Hematopoietic multipotent progenitor cell (in vitro differentiated cells): ENCODE results near the gene NR5A1. TPM values are rescaled to one million over a fixed set of nuclear protein-coding genes. Genes with fewer than 3 reads are reported as not detected.

Experiments used
- DNase-seq, 3 donors: peaks; one replicate each; pipeline ENCODE4 v3.0.0-alpha.2; 2011 to 2015; ENCODE audit warnings: low read depth in 2 of 3, low spot score in 2 of 3
- total RNA-seq: library from RNA; depleted of rRNA; stranded (reverse); fragments of >200 nt; gene quantifications from one replicate; pipeline ENCODE4 v1.2.3, GENCODE V29; 2012

The NR5A1 gene
- total RNA-seq, 1 donor: 0.54 TPM

DNA sequence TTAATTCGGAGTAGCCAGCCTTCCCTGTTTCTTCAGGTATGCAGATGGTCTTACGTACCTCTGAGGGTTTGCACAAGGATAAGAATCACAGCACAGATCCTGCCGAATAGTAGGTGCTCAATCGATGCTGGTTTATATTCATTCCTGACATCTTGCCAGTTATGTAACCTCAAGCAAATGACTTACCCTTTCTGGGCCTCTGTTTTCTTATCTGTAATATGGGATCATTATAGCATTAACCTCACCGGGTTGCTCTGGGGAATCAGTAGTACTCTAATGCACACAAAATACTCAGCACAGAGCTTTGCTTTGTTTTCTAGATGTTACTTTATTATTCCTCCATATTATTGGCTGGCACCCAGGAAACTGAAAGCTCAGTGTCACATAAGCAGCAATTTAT, 7.7 kb upstream of the NR5A1 start:
- no peak for DNase-seq

DNA sequence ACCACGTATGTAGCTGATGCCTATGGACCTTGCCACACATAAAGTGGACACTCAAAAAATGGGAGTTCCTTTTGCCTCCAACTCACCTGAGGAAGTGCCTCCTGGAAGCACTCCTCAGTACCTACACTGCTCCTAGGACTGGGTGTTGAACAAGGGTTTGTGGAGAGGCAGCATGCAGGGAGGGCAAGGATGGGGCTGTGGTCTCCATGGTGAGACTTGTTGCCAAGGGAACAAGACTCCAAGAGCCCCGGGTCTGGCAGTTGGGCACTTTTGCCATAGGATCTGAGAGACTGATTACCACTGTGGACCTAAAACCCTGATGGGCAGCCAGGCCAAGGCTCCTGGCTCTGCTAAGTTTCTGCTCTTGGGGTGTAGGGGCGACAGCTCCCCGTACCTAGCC, 6.9 kb upstream of the NR5A1 start:
- DNase-seq: no peak

GRCh38 chr9:124513376-124513994, 6.3 kb upstream of the NR5A1 start:
- DNase-seq: peak in 1 of 3 donors; percentile 39

DNA sequence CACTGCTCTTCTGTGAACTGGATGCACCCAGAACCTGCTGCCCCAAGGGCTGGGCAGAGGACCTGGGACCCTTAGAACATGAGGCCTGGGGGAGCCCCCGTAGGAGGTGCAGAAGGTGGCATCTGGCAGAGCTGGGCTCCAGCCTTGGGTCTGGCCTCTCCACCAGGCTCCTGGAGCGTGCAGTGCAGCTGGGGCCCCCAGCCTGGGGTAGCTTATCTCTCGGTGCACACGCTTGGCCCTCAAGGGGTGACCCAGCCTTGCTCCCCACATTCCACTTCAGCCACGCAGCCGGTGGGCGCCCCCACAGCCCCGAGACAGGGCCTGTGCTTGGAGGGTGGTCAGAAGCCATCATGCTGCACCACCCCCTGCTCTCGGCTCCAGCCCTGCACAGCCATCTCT, 5.6 kb upstream of the NR5A1 start:
- DNase-seq: peak in 1 of 3 donors; percentile 26

- peak in 2 of 3 donors; percentile 83 to 84 for DNase-seq
Observed at GRCh38 chr9:124511891-124512805, 4.9 kb upstream of the NR5A1 start.

- DNase-seq: no peak
Observed at GRCh38 chr9:124511426-124511840, 4.2 kb upstream of the NR5A1 start.

DNA sequence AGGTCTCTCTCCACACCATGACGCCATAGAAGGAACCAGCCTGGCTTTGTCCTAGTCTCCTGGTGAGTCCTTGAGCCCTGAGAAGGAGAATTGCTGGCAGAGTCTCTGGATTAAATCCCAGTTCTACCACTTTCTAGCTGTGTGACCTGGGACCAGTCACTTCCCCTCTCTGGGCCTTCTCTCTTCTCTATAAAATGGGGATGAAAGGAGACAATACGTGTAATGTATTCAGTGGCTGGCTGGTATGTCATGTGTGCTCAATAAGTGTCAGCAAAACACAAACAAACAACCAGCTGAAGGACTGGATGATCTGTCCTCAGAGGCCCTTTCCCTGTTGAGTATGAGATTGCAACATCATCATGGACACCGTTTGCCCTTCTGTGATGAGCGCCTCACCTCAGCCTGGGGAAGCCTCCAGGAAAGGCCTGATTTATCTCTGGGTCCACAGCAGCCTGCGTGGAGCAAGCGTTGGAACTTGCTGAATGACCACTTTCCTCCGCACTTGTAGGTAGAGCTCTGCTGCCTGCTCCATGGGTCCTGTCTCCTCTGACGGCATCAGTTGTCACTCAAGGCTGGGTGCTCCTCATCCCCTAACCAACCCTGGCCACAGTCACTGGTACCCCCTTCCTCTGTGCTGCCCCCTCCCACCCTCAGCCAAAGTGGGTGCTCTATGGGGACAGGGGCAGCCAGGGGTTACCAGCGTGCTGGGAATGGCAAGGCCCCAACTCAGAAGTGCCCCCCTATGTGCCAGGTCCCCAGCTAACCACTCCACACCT, 3.6 kb upstream of the NR5A1 start:
- DNase-seq: no peak

DNA sequence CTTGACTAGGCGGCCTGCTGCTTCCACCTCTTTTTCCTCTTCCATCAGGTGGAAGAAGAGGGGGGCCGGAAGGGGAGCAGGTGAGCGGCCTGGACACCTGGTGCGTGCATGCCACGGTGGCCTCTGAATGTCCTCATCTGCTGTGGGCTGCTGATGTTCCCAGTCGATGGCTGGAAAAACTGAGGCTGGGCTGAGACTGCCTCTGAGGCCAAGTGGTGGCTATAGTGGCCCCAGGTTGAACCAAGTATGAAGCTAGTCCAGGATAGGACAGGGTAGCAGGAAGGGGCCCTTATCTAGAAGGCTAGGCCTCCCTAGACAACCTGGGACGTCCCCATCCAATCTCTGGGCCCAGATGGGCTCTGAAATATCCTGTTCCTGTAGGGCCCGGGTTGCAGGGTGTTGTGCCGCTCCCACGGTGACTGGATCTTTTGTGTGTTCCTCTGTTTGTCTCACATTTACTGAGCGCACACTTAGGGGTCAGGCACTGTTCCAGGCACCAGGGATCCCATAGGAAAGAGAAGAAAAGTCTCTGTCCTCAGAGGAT, 753 bp upstream of the NR5A1 start:
- peak in 1 of 3 donors; percentile 60 for DNase-seq

- DNase-seq: no peak
Observed at GRCh38 chr9:124506433-124506832, 766 bp downstream of the NR5A1 start.

DNA sequence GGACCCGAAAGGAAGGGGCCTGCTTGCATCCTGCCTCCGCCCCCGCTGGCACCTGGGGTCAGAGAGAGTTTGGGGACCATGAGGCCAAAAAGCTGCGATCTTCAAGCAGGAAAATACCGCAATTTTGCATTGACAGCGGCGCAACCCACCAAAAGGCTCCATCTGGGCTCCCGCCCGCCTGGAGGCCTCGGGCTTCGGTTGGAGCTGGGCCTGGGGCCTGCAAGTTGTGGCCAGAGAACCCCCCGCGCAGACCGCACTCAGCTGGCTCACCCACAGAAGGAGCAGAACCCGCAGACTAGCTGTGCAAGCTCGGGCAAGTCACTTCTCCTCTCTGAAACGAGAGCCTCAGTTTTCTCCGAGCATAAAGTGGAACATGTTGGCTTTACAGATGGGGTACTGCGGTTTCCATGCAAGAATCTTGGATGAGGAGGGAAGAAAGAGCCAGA, 1.3 kb downstream of the NR5A1 start:
- no peak for DNase-seq

DNA sequence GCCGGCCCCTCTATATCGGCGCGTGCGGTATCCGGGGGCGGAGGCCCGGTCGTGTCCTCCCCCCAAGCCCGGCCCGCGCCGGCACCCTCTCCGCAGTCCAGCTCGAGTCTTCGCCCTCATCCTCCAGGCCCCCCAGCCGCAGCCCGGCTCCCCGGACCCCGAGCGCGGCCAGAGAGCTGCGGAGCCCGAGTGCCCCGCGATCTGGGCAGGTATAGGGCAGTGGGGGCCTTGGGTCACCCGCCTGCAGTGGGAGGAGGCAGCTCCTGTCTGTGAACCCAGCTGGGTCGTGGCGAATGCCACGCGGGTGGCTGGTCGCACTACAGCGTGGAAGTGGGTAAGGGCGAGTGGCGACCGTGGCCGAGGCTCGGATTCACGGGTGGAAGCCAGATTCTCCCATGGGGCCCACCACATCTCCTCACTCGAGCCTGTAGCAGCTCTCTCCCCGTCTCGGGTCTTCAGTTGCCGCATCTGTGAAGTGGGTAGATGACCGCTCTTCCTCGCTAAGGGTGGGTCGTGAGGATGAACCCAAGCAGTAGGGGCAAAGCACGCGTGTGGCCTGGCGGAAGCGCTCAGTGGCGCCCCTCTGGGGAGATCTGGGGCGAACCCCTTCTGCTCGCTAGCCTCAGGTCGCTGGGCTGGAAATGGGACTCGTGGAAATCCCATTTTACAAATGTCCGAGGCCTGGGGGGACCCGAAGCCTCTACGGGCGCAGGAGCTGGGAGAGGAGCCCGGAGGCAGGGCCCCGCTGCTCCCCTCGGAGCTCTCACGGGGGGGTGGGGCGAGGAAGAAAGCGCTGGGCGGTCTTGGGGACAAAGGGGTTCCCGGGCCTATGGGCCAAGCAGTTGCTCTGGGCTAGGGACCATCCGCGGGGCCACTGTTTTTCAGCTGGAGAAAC, 1.9 kb downstream of the NR5A1 start:
- DNase-seq: no peak

- no peak for DNase-seq
Observed at GRCh38 chr9:124504530-124505005, 2.6 kb downstream of the NR5A1 start.

DNA sequence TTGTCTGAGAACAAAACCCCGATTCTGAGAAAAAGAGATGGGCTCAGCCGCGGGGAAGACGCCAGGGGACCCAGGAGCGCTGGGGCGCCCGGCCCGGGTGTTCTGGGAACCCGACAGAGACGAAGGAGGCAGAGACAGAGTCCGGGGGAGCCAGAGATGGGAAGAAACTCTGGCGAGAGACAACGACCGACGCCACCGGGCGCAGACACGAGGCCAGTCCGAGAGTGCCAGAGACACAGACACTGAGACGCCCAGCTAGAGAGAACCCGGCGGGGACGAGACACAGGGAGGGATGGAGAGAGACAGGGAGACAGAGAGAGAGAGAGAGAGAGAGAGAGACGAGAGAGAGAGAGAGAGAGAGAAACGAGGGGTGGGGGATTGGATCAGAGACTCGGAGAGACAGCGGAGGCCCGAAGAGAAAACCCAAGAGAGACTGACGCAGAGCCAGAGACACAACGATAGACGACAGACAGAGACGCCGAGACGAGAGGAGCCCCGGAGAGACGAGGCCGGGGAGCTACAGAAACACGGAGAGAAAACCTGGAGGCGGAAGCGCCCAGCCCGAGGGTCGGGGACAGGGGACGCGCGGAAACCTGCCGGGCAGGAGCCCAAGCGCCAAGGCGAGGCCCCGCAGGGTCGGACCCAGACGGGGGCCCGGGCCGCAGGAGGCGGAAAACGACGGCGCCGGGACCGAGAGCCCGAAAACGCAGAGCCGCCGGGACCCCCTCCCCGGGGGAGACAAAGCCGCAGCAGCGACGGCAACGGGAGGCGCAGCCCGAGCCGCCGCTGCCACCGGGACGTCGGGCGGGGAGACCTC, 3.3 kb downstream of the NR5A1 start:
- DNase-seq: no peak

GRCh38 chr9:124502711-124503702, 4.2 kb downstream of the NR5A1 start:
- DNase-seq: no peak

- no peak for DNase-seq
Observed at GRCh38 chr9:124501771-124502320, 5.4 kb downstream of the NR5A1 start.

- DNase-seq: no peak
Observed at GRCh38 chr9:124500796-124501611, 6.2 kb downstream of the NR5A1 start.
